Umbilical cord (tissue), 2 donors: ENCODE measurements around the gene IL22RA2. TPM values are rescaled to one million over a fixed set of nuclear protein-coding genes. Genes with fewer than 3 reads are reported as not detected.
"Not testable (repeated sequence)": the region's sequence is repeated elsewhere in the genome, so short reads cannot be mapped to it uniquely, and the experiment has no call there.

Source experiments
- DNase-seq: peaks from one replicate; pipeline ENCODE4 v3.0.0-alpha.2; 2015; ENCODE audit warnings: low spot score
- total RNA-seq: library from RNA; depleted of rRNA; stranded (reverse); fragments of >200 nt; gene quantifications from one replicate; pipeline ENCODE4 v1.2.3, GENCODE V29; 2014; ENCODE audit warnings: low replicate concordance; ENCODE audit not compliant: insufficient read depth

Gene IL22RA2
- total RNA-seq, 1 donor from 2014 or later: 1.9 TPM

- DNase-seq: no peak
Observed at GRCh38 chr6:137126875-137127485, 46.5 kb downstream of the IL22RA2 start.

- DNase-seq: no peak
Observed at GRCh38 chr6:137123078-137123477, 50.4 kb downstream of the IL22RA2 start.

GRCh38 chr6:137122612-137123011, 50.8 kb downstream of the IL22RA2 start:
- DNase-seq: no peak

- DNase-seq: no peak
Observed at GRCh38 chr6:137121401-137121997, 51.9 kb downstream of the IL22RA2 start.

- no peak for DNase-seq
Observed at GRCh38 chr6:137120748-137121147, 52.7 kb downstream of the IL22RA2 start.

- no peak for DNase-seq
Observed at GRCh38 chr6:137119196-137120104, 54.0 kb downstream of the IL22RA2 start.

- no peak for DNase-seq
Observed at GRCh38 chr6:137117581-137117980, 55.9 kb downstream of the IL22RA2 start.

- no peak for DNase-seq
Observed at GRCh38 chr6:137116807-137117206, 56.6 kb downstream of the IL22RA2 start.

GRCh38 chr6:137115658-137116057, 57.8 kb downstream of the IL22RA2 start:
- no peak for DNase-seq

- DNase-seq: no peak
Observed at GRCh38 chr6:137112067-137112355, 61.4 kb downstream of the IL22RA2 start.

- DNase-seq: no peak
Observed at GRCh38 chr6:137111296-137112066, 62.0 kb downstream of the IL22RA2 start.

GRCh38 chr6:137107767-137108105, 65.7 kb downstream of the IL22RA2 start:
- DNase-seq: no peak

- DNase-seq: not testable (repeated sequence)
Observed at GRCh38 chr6:137107047-137107766, 66.2 kb downstream of the IL22RA2 start.

- DNase-seq: no peak
Observed at GRCh38 chr6:137106183-137106582, 67.3 kb downstream of the IL22RA2 start.

- peak; percentile 27 for DNase-seq
Observed at GRCh38 chr6:137105375-137105774, 68.1 kb downstream of the IL22RA2 start.

- DNase-seq: no peak
Observed at GRCh38 chr6:137104926-137105325, 68.5 kb downstream of the IL22RA2 start.

GRCh38 chr6:137102851-137103492, 70.5 kb downstream of the IL22RA2 start:
- DNase-seq: no peak

GRCh38 chr6:137102050-137102848, 71.2 kb downstream of the IL22RA2 start:
- DNase-seq: no peak

GRCh38 chr6:137099689-137100403, 73.6 kb downstream of the IL22RA2 start:
- no peak for DNase-seq
